GM19099 (cell line): ENCODE data around the gene CPS1.

ENCODE experiments used
- POLR2A ChIP-seq: IDR thresholded peaks from 3 replicates; pipeline ENCODE4 v1.6.1; 2011; ENCODE audit warnings: low read depth; ENCODE audit not compliant: insufficient read length; ENCODE audit errors: extremely low read depth

The CPS1 gene

GRCh38 chr2:210561475-210561874 is 5.1 kb downstream of the CPS1 start:
- TF ChIP-seq POLR2A: no peak

- TF ChIP-seq POLR2A: no peak
These were observed 5.7 kb downstream of the CPS1 start for GRCh38 chr2:210562091-210562490.

DNA sequence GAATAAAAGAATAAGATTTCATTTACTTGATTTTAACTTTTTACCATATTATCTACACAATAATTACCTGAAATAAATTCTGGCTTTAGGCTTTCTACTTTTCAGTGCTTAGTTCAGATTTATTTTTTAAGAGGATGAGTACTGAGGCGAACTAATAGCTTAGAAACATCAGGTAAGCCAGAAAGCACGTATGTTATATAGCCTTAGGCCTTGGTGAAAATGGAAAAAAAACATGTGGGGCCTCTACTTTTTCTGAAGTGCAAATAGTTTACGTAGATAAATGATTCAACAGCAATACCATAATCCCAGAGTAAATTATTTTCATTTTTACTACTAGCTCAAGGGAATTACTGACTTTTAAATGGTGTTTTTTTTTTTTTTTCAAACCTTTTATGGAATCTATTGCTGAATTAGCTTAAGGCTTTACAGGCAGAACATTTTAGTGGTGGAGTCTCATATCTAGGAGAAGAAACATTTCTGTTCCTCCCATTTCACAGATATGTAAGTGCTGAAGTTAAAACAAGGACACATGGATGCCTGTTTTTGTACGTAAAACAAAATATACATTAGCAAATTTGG is 6.2 kb downstream of the CPS1 start:
- TF ChIP-seq POLR2A: no peak

- TF ChIP-seq POLR2A: no peak
These were observed 10.9 kb downstream of the CPS1 start for GRCh38 chr2:210567279-210567678.

GRCh38 chr2:210568108-210568507 is 11.7 kb downstream of the CPS1 start:
- no peak for TF ChIP-seq POLR2A

- no peak for TF ChIP-seq POLR2A
These were observed 21.1 kb downstream of the CPS1 start for GRCh38 chr2:210577263-210578071.

- no peak for TF ChIP-seq POLR2A
These were observed 28.4 kb downstream of the CPS1 start for GRCh38 chr2:210584834-210585233.

DNA sequence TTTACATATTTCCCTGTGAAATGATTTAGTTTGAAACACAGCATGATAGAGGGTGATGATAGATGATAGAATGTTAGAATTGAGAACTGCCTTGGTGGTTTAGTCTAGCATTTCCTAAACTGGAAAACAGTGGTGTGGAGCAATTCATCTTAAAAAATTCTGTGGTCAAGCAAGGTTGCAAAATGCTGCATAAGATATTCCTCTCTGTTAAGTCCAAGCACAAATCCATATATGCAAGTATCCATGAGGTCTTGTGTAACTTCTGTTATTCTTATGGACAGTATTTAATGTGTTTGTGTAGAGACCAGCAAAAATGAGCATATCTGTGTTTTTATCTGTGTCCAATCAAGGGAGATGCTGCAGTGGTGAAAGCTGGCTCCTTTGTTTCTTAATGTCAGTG is 30.0 kb downstream of the CPS1 start:
- TF ChIP-seq POLR2A: no peak

GRCh38 chr2:210591663-210592062 is 35.3 kb downstream of the CPS1 start:
- TF ChIP-seq POLR2A: no peak

DNA sequence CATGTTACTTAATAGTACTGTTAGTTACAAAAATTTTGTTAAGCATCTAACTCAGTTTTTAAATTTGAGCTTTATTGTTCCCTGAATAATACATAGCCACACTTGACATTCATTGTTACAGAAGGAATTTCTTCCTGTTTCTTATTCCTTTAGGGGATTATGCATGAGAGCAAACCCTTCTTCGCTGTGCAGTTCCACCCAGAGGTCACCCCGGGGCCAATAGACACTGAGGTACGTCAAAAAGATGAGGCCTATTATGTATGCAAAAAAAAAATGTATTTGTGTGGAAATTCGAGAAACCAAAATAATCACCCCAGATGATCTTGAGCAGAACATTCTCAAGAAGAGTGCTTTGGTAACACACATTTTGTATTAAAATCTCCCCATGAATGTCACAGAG is 36.3 kb downstream of the CPS1 start:
- no peak for TF ChIP-seq POLR2A

GRCh38 chr2:210593166-210593565 is 36.8 kb downstream of the CPS1 start:
- no peak for TF ChIP-seq POLR2A

DNA sequence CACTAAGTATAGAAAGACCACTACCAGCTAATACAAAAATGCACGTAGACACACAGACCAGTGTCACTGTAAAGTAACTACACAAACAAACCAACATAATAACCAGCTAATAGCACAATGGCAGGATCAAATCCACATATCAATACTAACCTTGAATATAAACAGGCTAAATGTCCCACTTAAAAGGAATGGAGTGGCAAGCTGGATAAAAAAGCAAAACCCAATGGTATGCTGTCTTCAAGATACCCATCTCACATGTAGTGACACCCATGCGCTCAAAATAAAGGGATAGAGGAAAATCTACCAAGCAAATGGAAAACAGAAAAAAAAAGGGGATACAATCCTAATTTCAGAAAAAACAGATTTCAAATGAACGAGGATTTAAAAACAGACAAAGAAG is 41.8 kb downstream of the CPS1 start:
- TF ChIP-seq POLR2A: no peak

DNA sequence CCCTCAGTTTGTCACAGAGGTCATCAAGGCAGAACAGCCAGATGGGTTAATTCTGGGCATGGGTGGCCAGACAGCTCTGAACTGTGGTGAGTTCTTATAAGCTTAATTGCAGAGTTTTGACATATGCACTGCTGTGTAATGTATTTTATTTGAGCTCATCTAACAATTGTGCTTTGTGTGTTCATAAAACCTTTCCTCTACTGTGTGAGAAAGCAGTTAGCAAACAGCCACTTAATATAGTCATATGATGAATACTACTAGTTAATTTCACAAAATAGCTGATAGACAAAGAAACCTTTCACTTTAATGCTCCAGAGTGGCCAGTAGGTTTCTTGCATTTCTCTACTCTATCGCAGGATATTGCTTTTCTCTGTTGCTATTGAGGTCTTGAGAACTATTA is 43.1 kb downstream of the CPS1 start:
- TF ChIP-seq POLR2A: no peak

DNA sequence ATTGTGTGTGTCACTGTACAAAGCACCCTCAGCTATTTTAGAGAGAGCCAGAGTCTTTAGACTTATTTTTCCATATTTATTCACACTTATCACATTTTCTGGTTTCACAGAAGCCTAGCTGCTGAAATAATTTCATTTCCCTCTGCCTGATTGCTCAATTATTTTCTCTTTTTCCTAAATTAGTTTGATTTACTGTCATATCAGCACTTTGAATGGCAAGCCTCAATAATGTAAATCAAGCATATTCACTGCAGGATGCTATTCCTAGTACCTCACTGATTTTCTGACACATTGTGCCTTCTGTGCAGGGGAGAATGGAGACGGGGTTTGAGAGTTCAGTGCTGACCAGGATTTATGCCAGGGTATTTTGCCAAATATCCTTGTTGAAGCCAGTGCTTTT is 48.3 kb downstream of the CPS1 start:
- TF ChIP-seq POLR2A: no peak

- no peak for TF ChIP-seq POLR2A
These were observed 49.6 kb downstream of the CPS1 start for GRCh38 chr2:210606001-210606400.

- TF ChIP-seq POLR2A: no peak
These were observed 55.1 kb downstream of the CPS1 start for GRCh38 chr2:210611466-210611865.

DNA sequence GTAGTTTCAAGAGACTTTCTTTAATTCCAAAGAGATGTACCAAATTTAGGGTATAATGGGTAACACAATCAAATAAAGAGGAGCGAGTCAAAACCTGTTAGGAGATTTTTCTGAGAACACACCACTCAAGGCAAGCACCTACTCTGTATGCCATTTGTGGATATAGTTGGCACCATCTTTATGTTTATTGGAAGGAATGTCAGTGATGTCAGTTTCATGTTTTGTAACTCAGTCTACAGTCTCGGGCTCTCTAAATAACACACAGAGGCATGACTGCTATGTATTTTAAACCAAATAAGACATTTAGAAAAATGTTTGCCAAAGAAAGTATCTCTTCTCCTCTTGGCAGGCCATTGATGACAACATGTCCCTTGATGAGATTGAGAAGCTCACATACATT is 59.7 kb downstream of the CPS1 start:
- no peak for TF ChIP-seq POLR2A

- TF ChIP-seq POLR2A: no peak
These were observed 60.9 kb downstream of the CPS1 start for GRCh38 chr2:210617318-210617717.
